NCI-H2081 treated with DMSO at 0.1 percent for 48 hours (cell line): Measurements from ENCODE around the gene DGKB.
A peak's percentile ranks its signal among the peaks of the same experiment; 100 is the strongest.

Experiments
- DNase-seq: peaks from one replicate; lab custom pipeline; 2025; lab: John Stamatoyannopoulos, UW

Gene DGKB

GRCh38 chr7:14209896-14210484, 692.6 kb downstream of the DGKB start:
- DNase-seq, result no peak

- no peak for DNase-seq
These were observed 694.8 kb downstream of the DGKB start for GRCh38 chr7:14207711-14208110.

- DNase-seq, result no peak
These were observed 695.4 kb downstream of the DGKB start for GRCh38 chr7:14207138-14207537.

GRCh38 chr7:14206121-14206520, 696.4 kb downstream of the DGKB start:
- DNase-seq, result no peak

- no peak for DNase-seq
These were observed 701.2 kb downstream of the DGKB start for GRCh38 chr7:14201353-14201752.

GRCh38 chr7:14199336-14199735, 703.2 kb downstream of the DGKB start:
- DNase-seq, result no peak

GRCh38 chr7:14197280-14197679, 705.3 kb downstream of the DGKB start:
- DNase-seq, result peak; percentile 79

- DNase-seq, result no peak
These were observed 706.0 kb downstream of the DGKB start for GRCh38 chr7:14196555-14196954.

- no peak for DNase-seq
These were observed 706.7 kb downstream of the DGKB start for GRCh38 chr7:14195871-14196270.

GRCh38 chr7:14195079-14195478, 707.5 kb downstream of the DGKB start:
- DNase-seq, result no peak

- no peak for DNase-seq
These were observed 710.9 kb downstream of the DGKB start for GRCh38 chr7:14191686-14192098.

- no peak for DNase-seq
These were observed 718.2 kb downstream of the DGKB start for GRCh38 chr7:14184292-14184864.

GRCh38 chr7:14179781-14180180, 722.8 kb downstream of the DGKB start:
- DNase-seq, result no peak

GRCh38 chr7:14177876-14178275, 724.7 kb downstream of the DGKB start:
- DNase-seq, result no peak

- no peak for DNase-seq
These were observed 731.7 kb downstream of the DGKB start for GRCh38 chr7:14170872-14171271.

GRCh38 chr7:14158111-14158510, 744.4 kb downstream of the DGKB start:
- DNase-seq, result no peak

- DNase-seq, result no peak
These were observed 746.1 kb downstream of the DGKB start for GRCh38 chr7:14156436-14156835.

- DNase-seq, result no peak
These were observed 753.6 kb downstream of the DGKB start for GRCh38 chr7:14148974-14149373.

- no peak for DNase-seq
These were observed 755.0 kb downstream of the DGKB start for GRCh38 chr7:14147532-14147931.

GRCh38 chr7:14144538-14144937, 758.0 kb downstream of the DGKB start:
- DNase-seq, result peak; percentile 63

GRCh38 chr7:14144109-14144508, 758.4 kb downstream of the DGKB start:
- DNase-seq, result no peak

GRCh38 chr7:14137676-14138075, 764.9 kb downstream of the DGKB start:
- DNase-seq, result no peak

- DNase-seq, result no peak
These were observed 768.8 kb downstream of the DGKB start for GRCh38 chr7:14133752-14134151.

GRCh38 chr7:14125998-14126397, 776.6 kb downstream of the DGKB start:
- DNase-seq, result no peak
